SK-N-SH treated with all-trans-retinoic acid at 6 μM for 48 hours (cell line): ENCODE results near the gene EPB41L4A.

Experiments used
- ARNTL ChIP-seq: fragments of 450-650 bp; formaldehyde crosslinking; IDR thresholded peaks from 2 replicates; pipeline ENCODE4 v1.5.0; 2020; ENCODE audit warnings: low read depth, mild to moderate bottlenecking, moderate library complexity, borderline replicate concordance
- ESRRG ChIP-seq: fragments of 250-450 bp; sonication (Bioruptor Pico); IDR thresholded peaks from 2 replicates; pipeline ENCODE4 v1.6.1; 2021; ENCODE audit warnings: mild to moderate bottlenecking
- PPARA ChIP-seq: fragments of 250-450 bp; sonication (Bioruptor Pico); IDR thresholded peaks from 2 replicates; pipeline ENCODE4 v1.5.0; 2020; ENCODE audit warnings: mild to moderate bottlenecking, borderline replicate concordance
- RARB ChIP-seq: fragments of 250-450 bp; sonication (Bioruptor Pico); IDR thresholded peaks from 2 replicates; pipeline ENCODE4 v1.8.0; 2021; ENCODE audit warnings: mild to moderate bottlenecking, moderate library complexity
- SNAI2 ChIP-seq: fragments of 250-450 bp; sonication (Bioruptor Pico); IDR thresholded peaks from 2 replicates; pipeline ENCODE4 v1.5.0; 2020; ENCODE audit warnings: mild to moderate bottlenecking, moderate library complexity
- ZFP30 ChIP-seq: fragments of 450-650 bp; formaldehyde crosslinking; IDR thresholded peaks from 2 replicates; pipeline ENCODE4 v1.5.0; 2022; ENCODE audit warnings: mild to moderate bottlenecking, moderate library complexity
- ZNF565 ChIP-seq: fragments of 450-650 bp; formaldehyde crosslinking; conservative IDR thresholded peaks from 2 replicates; pipeline ENCODE4 v1.5.0; 2020; ENCODE audit warnings: low read depth, mild to moderate bottlenecking, moderate library complexity
- ZNF70 ChIP-seq: fragments of 450-650 bp; formaldehyde crosslinking; IDR thresholded peaks from 2 replicates; pipeline ENCODE4 v1.5.0; 2020; ENCODE audit warnings: mild to moderate bottlenecking, moderate library complexity
- ZNF8 ChIP-seq: fragments of 450-650 bp; formaldehyde crosslinking; IDR thresholded peaks from 2 replicates; pipeline ENCODE4 v1.5.0; 2020; ENCODE audit warnings: mild to moderate bottlenecking, moderate library complexity
- TF ChIP-seq, protein P1 (sequence below): fragments of 250-450 bp; sonication (Bioruptor Pico); IDR thresholded peaks from 2 replicates; pipeline ENCODE4 v1.5.0; 2020; ENCODE audit warnings: mild to moderate bottlenecking, moderate library complexity
- TF ChIP-seq, protein P2 (sequence below): fragments of 250-450 bp; sonication (Bioruptor Pico); IDR thresholded peaks from 2 replicates; pipeline ENCODE4 v1.5.1; 2020; ENCODE audit warnings: low read depth, mild to moderate bottlenecking, moderate library complexity
- TF ChIP-seq, protein P3 (sequence below): fragments of 250-450 bp; sonication (Bioruptor Pico); IDR thresholded peaks from 2 replicates; pipeline ENCODE4 v1.8.0; 2020; ENCODE audit warnings: mild to moderate bottlenecking, moderate library complexity, borderline replicate concordance

DNA sequence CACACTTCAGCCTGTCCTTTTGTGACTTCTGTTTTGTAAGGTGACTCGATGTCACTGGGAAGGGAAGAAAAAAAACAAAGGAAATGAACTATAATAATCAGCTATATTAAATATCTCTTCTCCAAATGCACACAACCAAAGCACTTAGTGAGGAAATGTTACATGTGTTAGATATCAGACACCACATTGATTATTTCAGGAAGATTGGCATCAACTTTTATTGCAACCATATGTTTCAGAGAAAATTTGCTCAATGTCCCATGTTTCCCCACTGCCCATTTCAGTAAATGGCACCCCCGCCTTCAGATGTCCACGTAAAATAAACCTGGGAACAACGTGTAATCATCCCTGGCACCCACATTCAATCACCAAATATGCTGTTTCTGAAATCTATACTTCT is 151.8 kb downstream of the EPB41L4A start:
- TF ChIP-seq, protein P1, sequence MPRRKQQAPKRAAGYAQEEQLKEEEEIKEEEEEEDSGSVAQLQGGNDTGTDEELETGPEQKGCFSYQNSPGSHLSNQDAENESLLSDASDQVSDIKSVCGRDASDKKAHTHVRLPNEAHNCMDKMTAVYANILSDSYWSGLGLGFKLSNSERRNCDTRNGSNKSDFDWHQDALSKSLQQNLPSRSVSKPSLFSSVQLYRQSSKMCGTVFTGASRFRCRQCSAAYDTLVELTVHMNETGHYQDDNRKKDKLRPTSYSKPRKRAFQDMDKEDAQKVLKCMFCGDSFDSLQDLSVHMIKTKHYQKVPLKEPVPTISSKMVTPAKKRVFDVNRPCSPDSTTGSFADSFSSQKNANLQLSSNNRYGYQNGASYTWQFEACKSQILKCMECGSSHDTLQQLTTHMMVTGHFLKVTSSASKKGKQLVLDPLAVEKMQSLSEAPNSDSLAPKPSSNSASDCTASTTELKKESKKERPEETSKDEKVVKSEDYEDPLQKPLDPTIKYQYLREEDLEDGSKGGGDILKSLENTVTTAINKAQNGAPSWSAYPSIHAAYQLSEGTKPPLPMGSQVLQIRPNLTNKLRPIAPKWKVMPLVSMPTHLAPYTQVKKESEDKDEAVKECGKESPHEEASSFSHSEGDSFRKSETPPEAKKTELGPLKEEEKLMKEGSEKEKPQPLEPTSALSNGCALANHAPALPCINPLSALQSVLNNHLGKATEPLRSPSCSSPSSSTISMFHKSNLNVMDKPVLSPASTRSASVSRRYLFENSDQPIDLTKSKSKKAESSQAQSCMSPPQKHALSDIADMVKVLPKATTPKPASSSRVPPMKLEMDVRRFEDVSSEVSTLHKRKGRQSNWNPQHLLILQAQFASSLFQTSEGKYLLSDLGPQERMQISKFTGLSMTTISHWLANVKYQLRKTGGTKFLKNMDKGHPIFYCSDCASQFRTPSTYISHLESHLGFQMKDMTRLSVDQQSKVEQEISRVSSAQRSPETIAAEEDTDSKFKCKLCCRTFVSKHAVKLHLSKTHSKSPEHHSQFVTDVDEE (CRISPR knock-in tag): no peak
- TF ChIP-seq ARNTL (CRISPR knock-in tag) (no peak), ZNF8 (CRISPR knock-in tag) (no peak), ZNF70 (no peak), SNAI2 (no peak), ZNF565 (CRISPR knock-in tag) (no peak), ESRRG (no peak), RARB (CRISPR knock-in tag) (no peak), PPARA (CRISPR knock-in tag) (no peak), ZFP30 (no peak)
- TF ChIP-seq, protein P2, sequence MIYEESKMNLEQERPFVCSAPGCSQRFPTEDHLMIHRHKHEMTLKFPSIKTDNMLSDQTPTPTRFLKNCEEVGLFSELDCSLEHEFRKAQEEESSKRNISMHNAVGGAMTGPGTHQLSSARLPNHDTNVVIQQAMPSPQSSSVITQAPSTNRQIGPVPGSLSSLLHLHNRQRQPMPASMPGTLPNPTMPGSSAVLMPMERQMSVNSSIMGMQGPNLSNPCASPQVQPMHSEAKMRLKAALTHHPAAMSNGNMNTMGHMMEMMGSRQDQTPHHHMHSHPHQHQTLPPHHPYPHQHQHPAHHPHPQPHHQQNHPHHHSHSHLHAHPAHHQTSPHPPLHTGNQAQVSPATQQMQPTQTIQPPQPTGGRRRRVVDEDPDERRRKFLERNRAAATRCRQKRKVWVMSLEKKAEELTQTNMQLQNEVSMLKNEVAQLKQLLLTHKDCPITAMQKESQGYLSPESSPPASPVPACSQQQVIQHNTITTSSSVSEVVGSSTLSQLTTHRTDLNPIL (CRISPR knock-in tag): no peak
- TF ChIP-seq, protein P3, sequence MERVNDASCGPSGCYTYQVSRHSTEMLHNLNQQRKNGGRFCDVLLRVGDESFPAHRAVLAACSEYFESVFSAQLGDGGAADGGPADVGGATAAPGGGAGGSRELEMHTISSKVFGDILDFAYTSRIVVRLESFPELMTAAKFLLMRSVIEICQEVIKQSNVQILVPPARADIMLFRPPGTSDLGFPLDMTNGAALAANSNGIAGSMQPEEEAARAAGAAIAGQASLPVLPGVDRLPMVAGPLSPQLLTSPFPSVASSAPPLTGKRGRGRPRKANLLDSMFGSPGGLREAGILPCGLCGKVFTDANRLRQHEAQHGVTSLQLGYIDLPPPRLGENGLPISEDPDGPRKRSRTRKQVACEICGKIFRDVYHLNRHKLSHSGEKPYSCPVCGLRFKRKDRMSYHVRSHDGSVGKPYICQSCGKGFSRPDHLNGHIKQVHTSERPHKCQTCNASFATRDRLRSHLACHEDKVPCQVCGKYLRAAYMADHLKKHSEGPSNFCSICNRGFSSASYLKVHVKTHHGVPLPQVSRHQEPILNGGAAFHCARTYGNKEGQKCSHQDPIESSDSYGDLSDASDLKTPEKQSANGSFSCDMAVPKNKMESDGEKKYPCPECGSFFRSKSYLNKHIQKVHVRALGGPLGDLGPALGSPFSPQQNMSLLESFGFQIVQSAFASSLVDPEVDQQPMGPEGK (CRISPR knock-in tag): no peak
